Amniotic epithelial cell (primary cell): ENCODE measurements around the gene ZNF469.

Source experiments
- DNase-seq: peaks from one replicate; pipeline ENCODE4 v3.0.0-alpha.2; 2010; ENCODE audit warnings: low read depth

ZNF469 gene

GRCh38 chr16:88427376-88427775 is 44.6 kb downstream of the ZNF469 start:
- no peak for DNase-seq

GRCh38 chr16:88428156-88428555 is 45.4 kb downstream of the ZNF469 start:
- no peak for DNase-seq

GRCh38 chr16:88428616-88429386 is 46.0 kb downstream of the ZNF469 start:
- no peak for DNase-seq

GRCh38 chr16:88429387-88430184 is 46.8 kb downstream of the ZNF469 start:
- no peak for DNase-seq

DNA sequence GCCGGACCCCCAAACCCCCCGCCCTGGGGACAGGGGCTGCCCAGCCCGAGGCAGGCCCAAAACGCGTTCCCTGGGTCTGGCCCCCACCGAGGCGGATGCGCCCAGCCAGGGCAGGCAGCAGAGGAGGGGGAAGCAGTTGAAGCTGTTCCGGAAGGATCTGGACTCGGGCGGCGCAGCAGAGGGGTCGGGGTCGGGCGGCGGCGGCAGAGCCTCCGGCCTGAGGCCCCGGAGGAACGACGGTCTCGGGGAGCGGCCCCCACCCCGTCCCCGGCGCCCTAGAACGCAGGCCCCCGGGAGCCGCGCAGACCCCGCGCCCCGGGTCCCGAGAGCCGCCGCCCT is 47.4 kb downstream of the ZNF469 start:
- DNase-seq, result no peak

GRCh38 chr16:88430524-88431446 is 48.0 kb downstream of the ZNF469 start:
- DNase-seq, result no peak

DNA sequence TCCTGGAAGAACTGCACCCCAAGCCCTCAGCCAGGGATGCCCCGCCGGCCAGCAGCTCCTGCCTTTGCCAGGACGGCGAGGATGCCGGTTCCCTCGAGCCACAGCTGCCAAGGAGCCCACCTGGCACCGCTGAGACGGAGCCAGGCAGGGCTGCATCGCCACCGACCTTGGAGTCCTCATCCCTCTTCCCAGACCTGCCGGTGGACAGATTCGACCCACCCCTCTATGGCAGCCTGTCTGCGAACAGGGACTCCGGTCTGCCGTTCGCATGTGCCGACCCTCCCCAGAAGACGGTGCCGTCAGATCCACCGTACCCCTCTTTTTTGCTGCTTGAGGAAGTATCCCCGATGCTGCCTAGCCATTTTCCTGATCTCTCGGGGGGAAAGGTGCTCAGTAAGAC is 48.9 kb downstream of the ZNF469 start:
- DNase-seq, result no peak

DNA sequence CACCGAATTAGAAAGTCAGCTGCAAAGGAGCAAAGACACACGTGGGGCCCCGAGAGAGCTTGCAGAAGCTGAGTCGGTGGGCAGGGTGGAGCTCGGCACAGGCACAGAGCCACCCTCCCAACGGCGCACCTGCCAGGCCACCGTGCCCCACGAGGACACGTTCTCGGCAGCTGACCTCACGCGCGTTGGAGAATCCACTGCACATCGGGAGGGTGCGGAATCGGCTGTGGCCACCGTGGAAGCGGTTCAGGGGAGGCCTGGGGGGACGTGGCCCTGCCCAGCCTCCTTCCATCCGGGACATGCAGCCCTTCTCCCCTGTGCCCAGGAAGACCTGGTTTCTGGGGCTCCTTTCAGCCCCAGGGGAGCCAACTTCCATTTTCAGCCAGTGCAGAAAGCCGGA is 49.4 kb downstream of the ZNF469 start:
- no peak for DNase-seq
